GM21515 (cell line): ENCODE results near the gene RNF8.

Experiments used
- ATAC-seq: cut with Tn5 transposase; IDR thresholded peaks from one replicate; pipeline ENCODE4 v1.9.1; 2021; ENCODE audit not compliant: unreplicated experiment

The RNF8 gene

DNA sequence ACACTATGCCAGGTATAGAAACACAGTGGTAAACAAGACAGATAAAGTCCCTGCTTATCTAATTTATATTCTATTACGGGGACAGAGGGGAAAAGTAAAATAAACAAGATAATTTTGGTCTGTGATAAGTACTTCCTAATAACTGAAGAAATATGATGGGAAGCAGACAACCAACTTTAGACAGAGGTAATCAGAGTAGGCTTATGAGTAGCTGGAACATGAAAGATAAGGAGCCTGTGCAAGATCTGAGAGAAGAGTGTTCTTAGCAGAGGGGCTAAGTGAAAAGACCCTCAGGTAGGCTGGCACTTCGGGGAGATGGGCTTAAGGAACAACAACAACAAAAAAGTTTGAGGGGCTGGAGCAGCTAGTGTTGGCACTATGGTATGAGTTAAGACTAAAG, 4.1 kb downstream of the RNF8 start:
- no peak for ATAC-seq

DNA sequence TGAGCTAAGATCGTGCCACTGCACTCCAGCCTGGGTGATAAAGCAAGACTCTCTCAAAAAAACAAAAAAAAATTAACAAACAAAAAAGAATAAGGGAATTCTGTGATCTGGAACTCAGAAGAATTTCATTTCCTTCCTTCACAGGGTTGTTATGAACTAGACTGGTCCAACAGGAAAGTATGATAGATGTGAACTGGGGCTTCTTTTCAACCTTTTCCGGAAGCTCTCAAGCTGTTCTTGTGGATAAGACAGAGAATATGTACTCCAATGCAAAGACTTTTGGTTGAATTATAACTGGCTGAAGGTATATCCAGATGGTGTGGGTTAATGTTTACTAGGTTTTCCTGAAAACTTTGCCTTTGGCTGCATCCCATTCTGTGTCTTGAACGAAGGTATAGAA, 5.3 kb downstream of the RNF8 start:
- no peak for ATAC-seq

DNA sequence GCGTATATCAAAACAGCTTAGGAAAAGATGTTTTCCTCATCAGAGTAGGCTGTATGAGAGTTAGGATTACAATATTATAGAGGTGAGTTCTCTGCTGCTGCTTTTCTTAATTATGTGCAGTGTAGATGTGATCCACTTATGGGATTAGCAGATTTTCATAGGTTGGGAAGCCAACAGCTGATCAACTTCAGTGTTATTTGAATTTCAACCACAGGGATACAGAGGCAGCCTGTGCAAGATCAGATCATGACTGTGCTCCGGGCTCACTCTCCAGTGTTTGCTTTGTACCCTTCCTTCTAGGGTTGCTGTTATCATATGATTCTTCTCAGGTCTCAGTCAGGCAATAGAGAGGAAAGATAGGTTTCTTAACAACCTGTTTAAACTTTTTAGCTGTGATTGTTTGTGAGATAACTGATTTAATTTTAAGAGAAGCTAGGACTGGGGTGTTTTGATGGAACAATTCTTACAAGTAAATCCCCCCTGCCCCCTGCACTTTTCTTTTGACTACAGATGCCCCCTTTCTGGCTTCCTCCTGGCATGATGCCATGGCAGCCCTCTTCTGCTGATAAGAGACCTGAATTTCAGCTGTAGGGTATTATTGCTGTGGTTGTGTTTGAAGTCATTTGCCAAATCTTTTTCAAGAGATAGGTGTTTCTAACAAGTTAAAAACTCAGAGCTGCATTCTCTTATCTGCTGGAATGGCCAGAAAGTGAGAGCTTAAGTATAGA, 8.5 kb downstream of the RNF8 start:
- no peak for ATAC-seq

DNA sequence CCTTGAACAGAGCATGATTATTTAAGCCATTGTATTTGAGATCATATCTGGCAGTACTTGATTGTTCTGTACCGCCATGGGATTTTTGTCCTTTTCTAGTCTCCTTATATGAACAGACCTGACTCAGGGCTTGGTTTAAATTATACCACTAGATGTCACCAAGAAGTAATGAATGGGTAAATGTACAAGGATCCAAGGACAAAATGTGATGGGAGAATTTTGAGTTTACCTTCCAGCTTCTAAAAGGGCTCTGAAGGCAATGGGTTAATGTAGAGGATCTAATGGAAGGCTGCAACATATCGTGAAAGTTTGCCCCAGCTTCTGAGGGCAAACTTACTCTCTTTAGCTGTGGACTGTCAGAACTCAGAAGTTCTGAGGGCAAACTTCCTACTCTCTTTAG, 12.0 kb downstream of the RNF8 start:
- ATAC-seq = no peak

DNA sequence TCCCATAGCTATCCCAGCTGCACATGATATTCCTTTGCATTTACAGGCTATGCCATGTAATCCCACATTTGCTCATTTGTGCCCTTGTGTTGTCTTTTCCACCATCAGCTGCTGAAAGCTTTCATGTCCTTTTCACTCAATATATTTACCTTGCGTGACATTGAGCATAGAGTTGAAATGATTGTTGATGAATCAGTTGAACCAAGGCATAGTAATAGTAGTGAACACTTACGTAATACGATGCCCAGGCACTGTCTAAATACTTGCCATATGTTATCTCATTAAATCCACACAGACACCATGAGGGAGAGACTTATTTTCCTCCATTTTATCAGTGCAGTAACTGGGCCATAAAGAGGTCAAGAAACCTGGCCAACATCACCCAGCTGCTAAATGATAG, 13.1 kb downstream of the RNF8 start:
- no peak for ATAC-seq

DNA sequence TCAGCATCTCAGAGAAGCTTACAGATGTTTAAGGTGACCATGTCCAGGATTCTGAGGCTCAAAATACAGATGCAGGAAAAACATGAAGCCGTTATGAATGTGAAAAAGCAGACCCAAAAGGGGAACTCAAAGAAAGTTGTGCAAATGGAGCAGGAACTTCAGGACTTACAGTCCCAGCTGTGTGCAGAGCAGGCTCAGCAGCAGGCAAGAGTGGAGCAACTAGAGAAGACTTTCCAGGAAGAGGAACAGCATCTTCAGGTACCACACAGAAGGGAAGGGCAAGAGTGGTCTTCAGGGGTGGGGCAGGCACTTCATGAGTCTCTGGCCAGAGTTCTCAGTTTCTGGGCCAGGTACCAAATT, 15.2 kb downstream of the RNF8 start:
- ATAC-seq = no peak

DNA sequence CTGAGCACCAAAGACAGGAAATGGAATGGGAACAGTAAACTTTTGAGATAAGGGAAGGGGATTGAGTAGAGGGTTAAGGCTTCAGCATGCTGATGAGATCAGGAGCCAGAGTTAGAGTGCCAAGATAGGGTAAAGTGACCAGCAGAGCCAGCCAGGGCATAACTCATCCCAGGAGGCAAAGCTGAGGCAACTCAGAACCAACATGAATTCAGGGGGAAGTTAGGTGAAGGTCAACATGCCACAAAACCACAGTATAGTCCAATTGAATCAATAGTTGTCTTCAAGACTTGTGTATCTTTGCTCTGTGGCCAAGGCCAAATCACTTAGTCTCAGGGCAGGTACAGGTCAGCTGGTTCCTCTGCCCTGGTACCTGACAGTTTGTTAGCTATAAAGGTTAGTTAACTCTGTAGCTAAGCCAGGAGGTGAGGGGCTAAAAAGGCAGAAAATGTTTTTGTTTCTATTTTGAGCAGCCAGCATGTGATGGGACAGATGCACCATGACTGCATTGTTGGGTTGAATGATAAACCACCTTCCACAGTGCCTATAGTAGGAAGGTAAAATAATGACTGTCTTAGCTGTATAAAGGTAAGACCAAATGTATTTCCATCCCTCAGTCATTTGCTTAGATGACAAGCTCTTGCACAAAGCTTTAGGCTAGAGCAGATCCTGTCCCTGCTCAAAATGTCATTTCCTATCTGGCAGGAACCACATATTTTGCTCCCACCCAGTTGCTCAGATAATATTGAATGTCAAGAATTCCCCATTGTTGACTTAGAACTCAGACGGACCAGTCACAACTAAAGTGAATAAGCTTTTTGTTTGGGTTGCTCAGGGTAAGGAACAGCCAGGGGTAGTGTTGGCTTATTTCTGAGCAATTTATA, 15.8 kb downstream of the RNF8 start:
- ATAC-seq = no peak

DNA sequence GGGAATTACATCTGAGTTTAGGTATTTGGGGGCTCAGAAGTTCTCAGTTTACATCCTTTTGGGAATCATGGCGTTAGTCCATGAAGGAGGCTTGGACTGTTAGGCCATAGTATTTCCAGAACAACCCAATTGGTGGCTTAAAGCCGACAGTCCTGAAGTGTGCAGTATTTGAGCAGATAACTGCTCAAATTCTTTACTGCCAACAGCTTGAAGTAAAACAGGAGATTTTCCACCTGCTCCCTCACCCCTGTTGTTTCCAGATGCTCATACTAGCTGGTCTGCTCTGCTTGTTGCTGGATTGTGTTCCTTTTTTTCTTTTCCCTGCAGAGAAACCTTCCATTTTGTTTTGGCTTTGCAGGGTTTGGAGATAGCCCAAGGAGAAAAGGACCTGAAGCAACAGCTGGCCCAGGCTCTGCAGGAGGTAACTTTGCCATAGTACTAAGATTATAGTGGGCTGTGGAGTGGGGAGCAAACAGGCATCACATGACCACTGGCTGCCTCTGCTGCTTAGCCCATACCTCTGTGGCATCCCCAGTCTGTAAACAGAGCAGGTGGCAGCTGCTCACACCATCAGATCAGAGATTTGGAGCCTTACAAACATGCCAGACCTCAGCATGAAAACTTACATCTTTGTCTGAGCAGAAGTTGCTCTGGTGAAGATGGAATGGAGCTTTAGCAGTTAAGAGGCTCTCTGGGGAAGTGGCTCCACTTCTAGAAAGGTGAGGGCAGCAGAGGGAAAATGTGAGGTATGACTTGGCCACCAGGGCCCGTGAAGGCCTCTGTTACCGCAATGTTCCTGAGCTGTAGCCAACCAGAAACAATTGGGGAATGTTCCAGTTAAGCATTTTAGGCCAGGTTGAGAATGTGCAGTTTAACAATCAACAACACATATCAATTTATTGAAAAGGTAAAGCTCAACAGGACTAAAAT, 17.6 kb downstream of the RNF8 start:
- no peak for ATAC-seq

DNA sequence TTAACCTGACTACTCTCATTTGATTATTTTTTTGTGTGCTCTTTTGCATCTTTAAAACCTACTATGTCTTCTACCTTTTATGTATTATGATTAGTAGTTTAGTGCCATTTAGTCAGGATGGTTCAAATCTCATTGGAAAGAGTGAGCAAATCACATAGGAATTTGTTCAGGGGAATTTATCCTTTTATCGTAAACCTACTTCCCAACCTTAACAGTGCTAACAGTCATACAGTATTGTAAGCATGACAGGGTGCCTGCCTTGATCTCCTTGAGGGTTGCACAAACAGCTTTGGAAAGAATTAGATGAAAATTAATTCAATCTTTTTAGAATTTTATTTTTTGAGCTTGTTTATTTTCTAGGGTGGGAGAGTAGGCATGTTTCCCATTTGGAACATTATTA, 18.3 kb downstream of the RNF8 start:
- ATAC-seq = no peak

DNA sequence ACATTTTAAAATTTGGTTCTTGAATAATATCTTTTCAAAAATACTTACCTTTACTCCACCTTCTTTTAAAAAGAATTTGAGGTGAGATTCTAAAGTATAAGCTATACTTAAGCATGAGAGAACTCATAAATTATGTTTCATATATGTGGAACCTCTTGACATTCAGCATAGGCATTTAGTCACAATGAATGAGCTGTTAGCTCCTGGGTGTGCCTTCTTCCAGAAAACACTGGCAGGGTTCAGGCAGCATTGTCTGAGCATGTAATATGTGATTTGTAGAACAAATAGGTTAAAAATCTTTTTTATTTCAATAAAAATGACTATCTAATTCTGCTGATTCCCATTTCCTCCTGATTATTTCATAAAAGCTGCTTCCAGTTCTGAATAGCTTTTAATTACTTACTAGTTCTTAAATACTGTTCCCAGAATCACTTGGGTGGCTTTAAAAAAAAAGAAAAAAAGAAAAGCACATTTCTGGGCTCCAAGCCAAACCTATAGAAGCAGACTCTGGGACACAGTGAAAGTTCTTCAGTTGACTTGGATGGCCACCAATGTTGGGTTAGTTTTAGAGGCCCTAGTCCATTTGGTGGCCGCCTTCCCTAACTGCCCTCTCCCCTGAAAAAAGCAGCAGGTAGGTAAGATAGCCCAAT, 20.2 kb downstream of the RNF8 start:
- no peak for ATAC-seq

DNA sequence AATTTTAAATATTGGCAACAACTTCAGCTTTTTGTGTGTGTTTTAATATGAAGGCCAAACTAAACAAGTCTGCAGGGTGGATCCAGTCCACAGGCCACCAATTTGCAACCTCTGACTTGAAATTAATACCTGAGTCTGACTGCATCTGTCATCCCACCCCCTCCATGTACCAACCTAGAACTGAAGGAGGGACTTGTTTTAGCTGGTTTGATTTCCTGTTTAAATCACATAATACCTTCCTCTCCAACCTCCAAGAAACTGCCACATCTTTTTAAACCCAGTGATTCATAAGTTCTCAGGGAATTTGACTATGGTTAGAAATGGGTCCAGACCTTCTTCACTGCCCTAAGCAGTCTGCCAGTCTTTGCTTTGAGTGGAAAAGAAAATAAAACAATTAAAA, 21.6 kb downstream of the RNF8 start:
- ATAC-seq = no peak

DNA sequence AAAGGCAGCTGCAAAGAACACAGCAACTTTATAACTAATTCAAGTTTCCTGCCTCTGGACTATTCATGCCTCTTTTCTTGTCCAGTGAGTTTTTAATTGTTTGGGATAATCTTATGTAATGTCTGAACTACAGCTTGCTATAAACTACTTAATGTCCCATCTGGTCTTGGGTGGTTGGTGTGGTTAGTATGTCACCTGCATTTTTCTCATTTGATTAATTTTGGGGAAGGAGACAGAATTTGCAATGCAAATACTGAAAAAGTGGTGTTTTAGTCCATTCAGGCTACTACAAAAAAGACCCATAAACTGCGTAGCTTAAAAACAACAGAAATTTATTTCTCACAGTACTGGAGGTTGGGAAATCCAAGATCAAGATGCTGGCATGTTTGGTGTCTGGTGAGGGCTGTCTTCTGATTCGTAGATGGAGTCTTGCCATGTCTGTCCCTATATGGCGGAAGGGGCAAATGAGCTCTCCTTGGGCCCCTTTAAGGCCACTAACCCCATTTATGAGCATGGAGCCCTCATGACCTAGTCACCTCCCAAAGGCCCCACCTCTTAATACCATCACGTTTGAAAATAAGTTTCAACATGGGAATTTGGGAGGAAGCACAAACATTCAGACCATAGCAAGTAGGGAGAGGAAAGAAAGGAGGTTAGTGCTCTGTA, 22.4 kb downstream of the RNF8 start:
- ATAC-seq = no peak

DNA sequence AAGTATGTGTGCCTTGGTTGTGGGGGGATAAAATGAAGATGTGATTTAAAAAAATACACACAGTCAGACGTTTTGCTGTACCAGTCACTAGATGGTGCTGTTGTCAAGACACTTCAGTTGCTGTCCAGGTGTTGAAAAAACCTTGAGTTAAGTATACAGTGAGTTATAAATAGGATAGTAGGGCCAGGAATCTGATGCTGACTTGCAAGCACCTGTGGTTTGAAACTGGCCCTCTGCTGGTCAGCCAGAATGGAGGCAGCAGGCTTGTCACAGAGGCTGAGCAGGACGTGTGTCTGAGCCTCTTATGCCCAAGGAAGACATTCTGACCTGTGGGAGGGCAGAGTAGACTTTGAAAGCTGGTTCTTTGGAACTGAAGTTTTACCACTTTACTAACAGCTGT, 27.8 kb downstream of the RNF8 start:
- ATAC-seq = peak; percentile 70

DNA sequence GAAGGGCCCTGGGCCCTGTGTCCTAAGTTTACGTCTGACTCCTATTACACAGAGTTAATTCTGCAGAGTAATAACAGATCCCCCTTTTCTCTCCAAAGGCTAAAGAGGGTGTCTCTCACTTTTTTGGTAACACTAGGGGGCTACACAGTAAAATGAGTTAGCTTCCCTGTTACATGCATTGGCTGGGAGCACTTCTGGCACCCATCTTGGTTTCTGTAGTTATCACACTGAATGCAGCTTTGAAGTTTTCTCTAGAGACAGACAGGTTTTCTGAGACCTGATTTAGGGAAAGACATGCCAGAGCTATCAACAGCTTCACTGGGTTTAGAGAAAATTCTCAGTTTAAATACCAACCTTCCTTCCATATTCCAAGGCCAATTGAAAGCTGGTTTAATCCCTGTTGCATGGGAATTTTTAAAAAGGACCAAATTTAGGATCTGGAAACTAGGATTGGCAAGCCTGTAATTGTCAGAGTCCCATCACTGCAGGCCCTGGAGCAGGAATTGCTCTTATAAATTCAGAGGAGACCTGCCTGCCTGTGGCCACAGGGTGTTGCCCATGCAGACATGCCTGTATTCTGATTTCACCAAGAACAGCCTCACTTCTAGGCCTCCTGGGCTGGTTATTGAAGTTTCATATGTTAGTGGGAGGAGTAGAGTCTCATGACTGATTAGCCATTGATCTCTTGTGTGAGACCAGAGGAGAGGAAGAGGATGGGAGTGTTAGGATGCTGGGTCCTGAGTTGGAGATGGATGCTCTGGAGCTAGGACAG, 29.4 kb downstream of the RNF8 start:
- no peak for ATAC-seq

DNA sequence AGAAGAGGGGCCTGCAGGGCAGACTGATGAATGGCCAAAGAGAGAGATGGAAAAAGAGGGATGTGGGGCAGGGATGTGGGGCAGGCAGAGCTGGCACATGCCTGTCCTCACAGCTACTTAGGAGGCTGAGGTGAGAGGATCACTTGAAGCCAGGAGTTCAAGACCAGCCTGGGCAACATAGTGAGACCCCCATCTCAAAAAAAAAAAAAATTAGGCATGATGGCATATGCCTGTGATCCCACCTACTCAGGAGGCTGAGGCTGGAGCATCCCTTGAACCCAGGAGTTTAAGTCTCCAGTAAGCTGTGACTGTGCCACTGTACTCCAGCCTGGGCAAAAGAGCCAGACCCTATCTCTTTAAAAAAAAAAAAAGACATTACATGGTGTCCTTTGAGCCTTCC, 34.8 kb downstream of the RNF8 start:
- no peak for ATAC-seq

DNA sequence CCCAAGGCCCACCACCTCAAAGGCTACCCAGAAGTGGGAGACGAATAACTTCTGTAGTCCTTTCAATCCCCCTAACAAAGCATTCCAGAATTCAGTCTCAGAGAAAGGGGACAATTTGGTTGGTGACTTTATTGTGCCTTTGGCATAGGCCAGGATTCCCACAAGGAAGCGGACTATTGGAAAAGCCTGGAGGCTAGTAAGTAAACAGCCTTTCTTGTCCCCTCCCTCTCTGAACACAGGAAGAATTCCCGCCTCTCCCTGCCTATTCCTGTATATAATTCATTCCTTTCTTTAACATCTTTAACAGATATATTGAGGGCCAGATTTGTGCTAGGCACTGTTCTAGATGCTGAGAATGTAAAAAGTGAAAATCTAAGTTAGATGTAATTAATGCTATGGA, 36.1 kb downstream of the RNF8 start:
- ATAC-seq = no peak

DNA sequence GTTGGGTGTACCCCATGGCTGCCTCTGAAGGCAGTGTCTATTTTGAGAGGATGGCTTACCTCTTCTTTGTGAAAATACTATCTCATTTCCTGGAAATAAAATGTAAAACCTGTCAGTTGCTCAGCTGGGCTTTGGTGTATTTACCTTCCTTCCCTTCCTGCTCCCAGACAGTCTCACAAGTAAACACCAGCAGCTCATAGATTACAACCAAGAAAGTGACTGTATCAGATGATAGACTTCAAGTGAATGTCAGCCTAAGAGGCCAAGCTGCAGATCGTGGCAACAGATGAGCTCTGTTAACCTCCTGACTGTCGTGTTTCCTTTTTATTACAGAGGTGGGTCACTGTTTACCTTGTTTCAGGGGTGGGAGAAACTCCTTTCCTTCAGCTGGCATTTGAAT, 37.3 kb downstream of the RNF8 start:
- no peak for ATAC-seq

DNA sequence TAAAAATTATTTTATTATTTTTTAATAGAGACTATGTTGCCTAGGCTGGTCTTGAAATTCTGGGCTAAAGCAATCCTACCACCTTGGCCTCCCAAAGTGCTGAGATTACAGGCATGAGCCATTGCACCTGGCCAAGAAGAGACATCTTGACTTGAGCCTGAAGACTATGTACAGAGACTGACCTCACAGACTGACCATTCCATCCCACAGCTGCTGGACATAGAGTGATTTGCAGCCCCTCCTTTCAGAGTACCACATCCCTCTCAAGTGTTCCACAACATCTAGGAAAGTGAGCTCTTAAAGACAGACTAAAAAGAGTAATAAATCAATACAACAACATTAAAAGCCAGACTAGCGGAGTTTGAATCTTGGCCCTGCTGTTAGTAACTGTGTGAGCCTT, 39.0 kb downstream of the RNF8 start:
- no peak for ATAC-seq

DNA sequence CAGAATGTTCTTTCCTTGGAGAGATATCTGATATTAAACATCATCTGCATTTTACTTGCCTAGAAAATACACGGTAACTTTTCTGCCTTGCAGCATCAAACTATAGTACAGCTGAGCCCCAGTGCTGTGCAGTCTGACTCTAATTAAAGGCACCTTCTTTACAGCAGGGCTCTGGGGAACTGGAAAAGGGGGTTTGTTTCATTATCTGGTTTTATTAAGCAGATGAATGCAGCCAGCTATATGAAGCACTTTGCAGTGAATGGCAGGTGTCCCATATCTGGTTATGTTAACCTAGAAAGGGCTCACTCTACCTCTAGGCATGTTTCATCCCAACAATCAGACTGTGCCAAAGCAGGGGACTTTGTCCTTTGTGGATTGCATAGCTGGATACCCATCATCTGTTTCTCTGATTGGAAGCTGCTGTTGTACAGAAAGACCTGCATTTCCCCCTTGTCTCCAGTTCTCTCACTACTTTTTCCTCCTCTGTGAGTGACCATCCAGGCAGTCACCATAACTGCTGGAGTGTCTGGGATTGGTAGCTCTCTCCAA, 39.7 kb downstream of the RNF8 start:
- no peak for ATAC-seq
